ENCODE results near the gene STAG2. TPM values are rescaled to one million over a fixed set of nuclear protein-coding genes. Genes with fewer than 3 reads are reported as not detected.

The STAG2 gene
- total RNA-seq, 1 donor = 91.2 TPM

DNA sequence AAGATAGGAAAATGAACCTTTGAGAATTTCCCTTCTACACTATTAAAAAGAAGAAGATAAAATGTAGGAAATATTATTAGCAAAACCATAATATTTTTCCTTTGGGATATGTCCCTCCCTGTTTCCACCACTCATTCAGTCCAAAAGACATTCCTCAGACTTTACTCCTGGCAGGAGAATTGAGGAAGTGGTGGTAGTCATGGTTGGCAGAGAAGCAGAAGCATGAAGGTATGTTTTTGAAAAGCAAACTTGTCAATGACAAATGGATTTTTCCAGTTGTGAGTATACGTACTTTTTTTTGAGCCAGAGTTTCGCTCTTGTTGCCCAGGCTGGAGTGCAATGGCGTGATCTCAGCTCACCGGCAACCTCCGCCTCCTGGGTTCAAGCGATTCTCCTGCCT lies 13.7 kb downstream of the STAG2 start:
- Histone ChIP-seq H3K79me2 (ENCODE audit: insufficient read depth, low read length) (peaks cover 83% of the 10 kb centered on the region), H3K9me3 (ENCODE audit: low read depth, low read length) (no peaks in the 10 kb centered on the region), H3K27me3 (ENCODE audit: insufficient read depth, low read length) (no peaks in the 10 kb centered on the region), H3K4me1 (ENCODE audit: insufficient read depth, low read length) (peaks cover 3% of the 10 kb centered on the region), H3K36me3 (ENCODE audit: insufficient read depth, low read length) (no peaks in the 10 kb centered on the region), H2AFZ (ENCODE audit: low read length) (no peak overlapping the region), H3K4me3 (ENCODE audit: insufficient read depth, low read length) (no peak overlapping the region), H4K20me1 (ENCODE audit: insufficient read depth, low read length) (peaks cover 8% of the 10 kb centered on the region), H3K4me2 (ENCODE audit: insufficient read depth, low read length) (no peak overlapping the region), H3K27ac (ENCODE audit: low read depth, low read length) (no peak overlapping the region)
- TF ChIP-seq, protein P1, sequence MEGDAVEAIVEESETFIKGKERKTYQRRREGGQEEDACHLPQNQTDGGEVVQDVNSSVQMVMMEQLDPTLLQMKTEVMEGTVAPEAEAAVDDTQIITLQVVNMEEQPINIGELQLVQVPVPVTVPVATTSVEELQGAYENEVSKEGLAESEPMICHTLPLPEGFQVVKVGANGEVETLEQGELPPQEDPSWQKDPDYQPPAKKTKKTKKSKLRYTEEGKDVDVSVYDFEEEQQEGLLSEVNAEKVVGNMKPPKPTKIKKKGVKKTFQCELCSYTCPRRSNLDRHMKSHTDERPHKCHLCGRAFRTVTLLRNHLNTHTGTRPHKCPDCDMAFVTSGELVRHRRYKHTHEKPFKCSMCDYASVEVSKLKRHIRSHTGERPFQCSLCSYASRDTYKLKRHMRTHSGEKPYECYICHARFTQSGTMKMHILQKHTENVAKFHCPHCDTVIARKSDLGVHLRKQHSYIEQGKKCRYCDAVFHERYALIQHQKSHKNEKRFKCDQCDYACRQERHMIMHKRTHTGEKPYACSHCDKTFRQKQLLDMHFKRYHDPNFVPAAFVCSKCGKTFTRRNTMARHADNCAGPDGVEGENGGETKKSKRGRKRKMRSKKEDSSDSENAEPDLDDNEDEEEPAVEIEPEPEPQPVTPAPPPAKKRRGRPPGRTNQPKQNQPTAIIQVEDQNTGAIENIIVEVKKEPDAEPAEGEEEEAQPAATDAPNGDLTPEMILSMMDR (IDR thresholded peaks at IDR 0.05; ENCODE audit: extremely low read depth, low read depth, low read length) = no peak
- peak; percentile 29 for DNase-seq (ENCODE audit: insufficient read length, low spot score, missing footprints)

DNA sequence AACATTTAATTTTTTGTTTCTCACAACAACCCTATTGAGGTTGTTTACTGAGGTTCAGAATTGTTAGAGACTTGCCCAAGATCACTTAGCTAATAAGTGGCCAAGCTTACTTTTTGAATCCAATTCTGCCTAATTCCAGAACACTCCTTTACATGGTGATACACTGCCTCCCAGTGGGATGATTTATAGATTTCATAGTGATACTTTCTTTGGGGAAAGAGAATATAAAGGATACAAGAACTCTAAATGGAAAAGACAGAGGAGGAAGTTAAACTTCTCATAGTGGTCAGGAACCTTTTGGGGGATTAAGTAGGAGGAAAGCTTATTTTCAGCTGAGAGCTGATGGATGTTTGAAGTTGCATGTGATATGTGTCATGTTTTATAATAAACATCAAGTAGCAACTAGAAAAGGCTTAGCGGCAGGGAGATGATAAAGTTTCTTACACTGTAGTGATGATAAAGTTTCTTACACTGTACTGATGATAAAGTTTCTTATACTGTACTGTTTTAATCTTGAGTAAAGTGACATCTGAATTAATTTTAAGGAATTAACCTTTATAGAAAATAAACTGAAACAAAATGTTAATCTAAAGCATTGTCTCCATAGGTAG lies 15.3 kb downstream of the STAG2 start:
- TF ChIP-seq, protein P1 (IDR thresholded peaks at IDR 0.05; ENCODE audit: extremely low read depth, low read depth, low read length) = peak; percentile 34
- no peak overlapping the region for H3K27ac ChIP-seq (ENCODE audit: low read depth, low read length)
- no peaks in the 10 kb centered on the region for H3K36me3 ChIP-seq (ENCODE audit: insufficient read depth, low read length)
- no peaks in the 10 kb centered on the region for H3K9me3 ChIP-seq (ENCODE audit: low read depth, low read length)
- H3K79me2 ChIP-seq (ENCODE audit: insufficient read depth, low read length) = peaks cover 81% of the 10 kb centered on the region
- no peaks in the 10 kb centered on the region for H3K27me3 ChIP-seq (ENCODE audit: insufficient read depth, low read length)
- H3K4me1 ChIP-seq (ENCODE audit: insufficient read depth, low read length) = peaks cover 3% of the 10 kb centered on the region
- DNase-seq (ENCODE audit: insufficient read length, low spot score, missing footprints) = peak; percentile 77
- H3K4me3 ChIP-seq (ENCODE audit: insufficient read depth, low read length) = no peak overlapping the region
- peaks cover 12% of the 10 kb centered on the region for H4K20me1 ChIP-seq (ENCODE audit: insufficient read depth, low read length)
- H3K4me2 ChIP-seq (ENCODE audit: insufficient read depth, low read length) = no peak overlapping the region
- no peak overlapping the region for H2AFZ ChIP-seq (ENCODE audit: low read length)

DNA sequence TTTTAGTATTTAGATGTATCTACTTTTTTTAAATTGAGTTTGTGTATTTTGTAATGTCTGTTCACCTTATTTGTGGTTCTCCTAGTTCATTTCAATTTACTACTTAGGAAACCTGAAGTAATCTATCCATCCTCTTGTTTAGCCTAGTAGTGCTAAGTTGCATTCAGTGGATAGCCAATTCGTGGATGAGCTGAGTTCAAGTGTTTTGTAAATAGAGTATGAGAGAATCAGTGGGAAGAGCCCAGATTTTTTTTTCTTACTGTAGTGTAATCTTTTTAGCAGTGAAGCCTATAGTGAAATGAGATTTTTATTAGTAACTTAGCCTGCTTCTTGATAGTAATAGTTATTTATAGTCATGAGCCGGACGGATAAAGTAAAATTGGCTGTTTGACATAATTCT lies 21.7 kb downstream of the STAG2 start:
- Histone ChIP-seq H3K27ac (ENCODE audit: low read depth, low read length) (no peak overlapping the region), H3K4me2 (ENCODE audit: insufficient read depth, low read length) (no peak overlapping the region), H3K9me3 (ENCODE audit: low read depth, low read length) (no peaks in the 10 kb centered on the region), H4K20me1 (ENCODE audit: insufficient read depth, low read length) (peaks cover 11% of the 10 kb centered on the region), H3K36me3 (ENCODE audit: insufficient read depth, low read length) (no peaks in the 10 kb centered on the region), H3K4me1 (ENCODE audit: insufficient read depth, low read length) (peaks cover 3% of the 10 kb centered on the region), H3K79me2 (ENCODE audit: insufficient read depth, low read length) (peaks cover 91% of the 10 kb centered on the region), H3K27me3 (ENCODE audit: insufficient read depth, low read length) (no peaks in the 10 kb centered on the region), H2AFZ (ENCODE audit: low read length) (no peak overlapping the region), H3K4me3 (ENCODE audit: insufficient read depth, low read length) (no peak overlapping the region)
- TF ChIP-seq, protein P1 (IDR thresholded peaks at IDR 0.05; ENCODE audit: extremely low read depth, low read depth, low read length) = no peak
- no peak for DNase-seq (ENCODE audit: insufficient read length, low spot score, missing footprints)

DNA sequence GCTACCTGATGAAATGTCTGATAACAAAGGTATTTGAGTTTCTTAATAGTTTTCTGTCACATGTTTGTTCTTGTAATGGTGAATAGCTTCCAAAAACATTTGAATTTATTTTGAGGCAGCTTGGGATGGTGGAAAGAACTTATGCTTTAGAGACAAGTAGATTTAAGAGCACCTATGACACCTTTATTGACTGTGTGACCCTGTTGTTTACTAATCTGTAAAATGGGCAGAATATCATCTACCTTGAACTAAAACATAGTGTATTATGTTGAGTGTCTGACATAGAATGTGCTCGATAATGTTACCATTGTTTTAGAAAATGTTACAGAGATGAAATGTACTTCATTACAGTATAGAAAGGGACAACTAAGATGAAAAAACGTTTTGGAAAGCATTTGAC lies 24.9 kb downstream of the STAG2 start:
- TF ChIP-seq, protein P1 (IDR thresholded peaks at IDR 0.05; ENCODE audit: extremely low read depth, low read depth, low read length) = no peak

More for the DNA sequence above, 24.9 kb downstream of the STAG2 start:
- H3K4me3 ChIP-seq (ENCODE audit: insufficient read depth, low read length) = no peak overlapping the region
- H3K4me2 ChIP-seq (ENCODE audit: insufficient read depth, low read length) = no peak overlapping the region
- H4K20me1 ChIP-seq (ENCODE audit: insufficient read depth, low read length) = peaks cover 5% of the 10 kb centered on the region
- H3K4me1 ChIP-seq (ENCODE audit: insufficient read depth, low read length) = peaks cover 10% of the 10 kb centered on the region
- H3K79me2 ChIP-seq (ENCODE audit: insufficient read depth, low read length) = peaks cover 88% of the 10 kb centered on the region
- H3K27me3 ChIP-seq (ENCODE audit: insufficient read depth, low read length) = no peaks in the 10 kb centered on the region
- no peaks in the 10 kb centered on the region for H3K9me3 ChIP-seq (ENCODE audit: low read depth, low read length)
- no peak overlapping the region for H3K27ac ChIP-seq (ENCODE audit: low read depth, low read length)
- DNase-seq (ENCODE audit: insufficient read length, low spot score, missing footprints) = no peak
- H2AFZ ChIP-seq (ENCODE audit: low read length) = no peak overlapping the region
- no peaks in the 10 kb centered on the region for H3K36me3 ChIP-seq (ENCODE audit: insufficient read depth, low read length)
